Sigmoid colon (tissue), 4 donors: Measurements from ENCODE around the gene ZNF385A.

Source experiments
- CTCF ChIP-seq, 4 experiments: fragments of 450-650 bp in 3 of 4; fragments of 200-600 bp in 1 of 4; IDR thresholded peaks; one replicate each; pipeline ENCODE4 v1.5.1; 2016 to 2019; ENCODE audit warnings: antibody characterized with exemption in 4 of 4, mild to moderate bottlenecking in 3 of 4, moderate library complexity in 2 of 4
- EP300 ChIP-seq, 4 donors: sonication (generic); formaldehyde crosslinking; IDR thresholded peaks; one replicate each; pipeline ENCODE4 v1.6.1; 2017; ENCODE audit warnings: antibody characterized with exemption in 4 of 4
- POLR2A ChIP-seq, 2 donors: fragments of 450-650 bp; IDR thresholded peaks; one replicate each; pipeline ENCODE4 v1.6.1; 2016; ENCODE audit warnings: antibody characterized with exemption in 2 of 2, mild to moderate bottlenecking in 2 of 2, moderate library complexity in 2 of 2

- TF ChIP-seq CTCF (IDR thresholded peaks at IDR 0.05) (no peak), EP300 (IDR thresholded peaks at IDR 0.05) (no peak), POLR2A (IDR thresholded peaks at IDR 0.05) (no peak)
These were observed 34.0 kb upstream of the ZNF385A start for GRCh38 chr12:54418441-54419087.
